GM12801 (cell line): ENCODE results near the gene NECAB2.

Experiments
- TF ChIP-seq, protein P1 (sequence below): IDR thresholded peaks from one replicate; pipeline ENCODE4 v1.5.1; 2011; ENCODE audit warnings: control low read depth; ENCODE audit not compliant: insufficient read length; ENCODE audit errors: extremely low read depth

Gene NECAB2

GRCh38 chr16:84029297-84030047, 61.4 kb downstream of the NECAB2 start:
- TF ChIP-seq, protein P1, sequence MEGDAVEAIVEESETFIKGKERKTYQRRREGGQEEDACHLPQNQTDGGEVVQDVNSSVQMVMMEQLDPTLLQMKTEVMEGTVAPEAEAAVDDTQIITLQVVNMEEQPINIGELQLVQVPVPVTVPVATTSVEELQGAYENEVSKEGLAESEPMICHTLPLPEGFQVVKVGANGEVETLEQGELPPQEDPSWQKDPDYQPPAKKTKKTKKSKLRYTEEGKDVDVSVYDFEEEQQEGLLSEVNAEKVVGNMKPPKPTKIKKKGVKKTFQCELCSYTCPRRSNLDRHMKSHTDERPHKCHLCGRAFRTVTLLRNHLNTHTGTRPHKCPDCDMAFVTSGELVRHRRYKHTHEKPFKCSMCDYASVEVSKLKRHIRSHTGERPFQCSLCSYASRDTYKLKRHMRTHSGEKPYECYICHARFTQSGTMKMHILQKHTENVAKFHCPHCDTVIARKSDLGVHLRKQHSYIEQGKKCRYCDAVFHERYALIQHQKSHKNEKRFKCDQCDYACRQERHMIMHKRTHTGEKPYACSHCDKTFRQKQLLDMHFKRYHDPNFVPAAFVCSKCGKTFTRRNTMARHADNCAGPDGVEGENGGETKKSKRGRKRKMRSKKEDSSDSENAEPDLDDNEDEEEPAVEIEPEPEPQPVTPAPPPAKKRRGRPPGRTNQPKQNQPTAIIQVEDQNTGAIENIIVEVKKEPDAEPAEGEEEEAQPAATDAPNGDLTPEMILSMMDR: no peak

- TF ChIP-seq, protein P1: no peak
Measured at GRCh38 chr16:84031556-84031955, 63.5 kb downstream of the NECAB2 start.

GRCh38 chr16:84032458-84033178, 64.6 kb downstream of the NECAB2 start:
- TF ChIP-seq, protein P1: no peak

- TF ChIP-seq, protein P1: no peak
Measured at GRCh38 chr16:84033251-84034195, 65.5 kb downstream of the NECAB2 start.

- TF ChIP-seq, protein P1: no peak
Measured at GRCh38 chr16:84034516-84034915, 66.5 kb downstream of the NECAB2 start.

- TF ChIP-seq, protein P1: no peak
Measured at GRCh38 chr16:84036131-84036530, 68.1 kb downstream of the NECAB2 start.

DNA sequence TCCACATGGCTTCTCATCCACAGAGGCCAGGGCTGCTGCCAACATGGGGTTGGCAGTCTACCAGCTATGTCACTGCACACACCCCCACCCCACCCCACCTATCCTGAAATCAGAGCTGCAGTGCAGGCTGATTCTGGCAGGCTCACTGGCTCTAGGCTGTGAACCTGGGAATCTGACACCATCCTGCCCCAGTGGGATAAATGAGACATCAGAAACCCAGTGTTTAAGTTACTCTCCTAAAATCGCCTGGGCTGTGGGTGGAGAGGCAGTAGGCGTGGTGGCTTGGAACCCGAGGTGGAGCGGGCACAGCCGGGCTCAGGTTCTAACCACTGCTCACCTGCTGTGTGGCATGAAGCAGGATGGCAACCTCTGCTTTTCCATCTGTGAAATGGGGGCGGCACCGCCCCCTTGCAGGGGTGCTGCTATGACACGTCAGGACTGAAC, 69.0 kb downstream of the NECAB2 start:
- TF ChIP-seq, protein P1: no peak
